OCI-LY7 (cell line): ENCODE results near the gene PCNX3. TPM values are rescaled to one million over a fixed set of nuclear protein-coding genes. Genes with fewer than 3 reads are reported as not detected.

Source experiments
- BruUV-seq: library from RNA; stranded (reverse); fragments of 400-500 nt; replicated peaks from 2 replicates; lab custom pipeline; 2021; lab: Mats Ljungman, UMichigan
- CTCF ChIA-PET: fragments of 300-600 bp; sonication (Branson Sonifier 250); formaldehyde crosslinking; loops from one replicate; lab custom pipeline; 2022; ENCODE audit warnings: antibody characterized with exemption; ENCODE audit not compliant: unreplicated experiment; lab: Charles Lee
- POLR2A ChIA-PET: fragments of 300-600 bp; sonication (Branson Sonifier 250); formaldehyde crosslinking; loops from one replicate; lab custom pipeline; 2022; ENCODE audit warnings: antibody characterized with exemption; lab: Charles Lee
- DNase-seq: peaks from one replicate; pipeline ENCODE4 v3.0.0-alpha.2; 2015; ENCODE audit warnings: low spot score
- H2AFZ ChIP-seq: fragments of 200-600 bp; sonication (generic), shearing (Covaris generic); 2 replicates; pipeline ENCODE4 v1.6.1; 2014; ENCODE audit warnings: mild to moderate bottlenecking, antibody characterized with exemption, low read length, moderate library complexity
- H3K27ac ChIP-seq: fragments of 200-600 bp; sonication (generic); 2 replicates; pipeline ENCODE4 v1.5.1; 2014; ENCODE audit warnings: mixed run types, low read depth, mild to moderate bottlenecking, moderate library complexity, low read length, inconsistent platforms; ENCODE audit not compliant: poor library complexity, severe bottlenecking
- H3K36me3 ChIP-seq: fragments of 200-600 bp; sonication (generic); 2 replicates; pipeline ENCODE4 v1.6.1; 2014; ENCODE audit warnings: mild to moderate bottlenecking, antibody characterized with exemption, low read length, moderate library complexity, mixed read lengths; ENCODE audit not compliant: insufficient read depth
- H3K4me1 ChIP-seq: fragments of 200-600 bp; sonication (generic); 2 replicates; pipeline ENCODE4 v1.5.1; 2014; ENCODE audit warnings: mild to moderate bottlenecking, low read length; ENCODE audit not compliant: insufficient read depth, poor library complexity, severe bottlenecking
- H3K4me2 ChIP-seq: fragments of 200-600 bp; sonication (generic); 2 replicates; pipeline ENCODE4 v1.6.1; 2014; ENCODE audit warnings: mild to moderate bottlenecking, low read length
- H3K4me3 ChIP-seq: fragments of 200-600 bp; sonication (generic); 2 replicates; pipeline ENCODE4 v1.5.1; 2014; ENCODE audit warnings: mild to moderate bottlenecking, low read depth, low read length; ENCODE audit not compliant: poor library complexity, severe bottlenecking
- H3K79me2 ChIP-seq: fragments of 200-600 bp; sonication (generic); 2 replicates; pipeline ENCODE4 v1.6.1; 2016; ENCODE audit warnings: low read depth, mild to moderate bottlenecking, low read length, moderate library complexity, mixed read lengths; ENCODE audit not compliant: insufficient read depth
- H3K9me2 ChIP-seq: fragments of 200-600 bp; sonication (generic); 2 replicates; pipeline ENCODE4 v1.6.1; 2016; ENCODE audit warnings: mild to moderate bottlenecking, low read length, mixed read lengths; ENCODE audit not compliant: insufficient read depth
- H3K9me3 ChIP-seq: fragments of 200-600 bp; sonication (generic); 2 replicates; pipeline ENCODE4 v1.6.1; 2014; ENCODE audit warnings: mild to moderate bottlenecking, mixed run types, low read length, mixed read lengths
- H4K20me1 ChIP-seq: fragments of 200-600 bp; sonication (generic); 2 replicates; pipeline ENCODE4 v1.6.1; 2014; ENCODE audit warnings: mild to moderate bottlenecking, antibody characterized with exemption, low read length, moderate library complexity, mixed read lengths; ENCODE audit not compliant: insufficient read depth
- EZH2phosphoT487 ChIP-seq: fragments of 200-600 bp; sonication (generic); IDR thresholded peaks from 2 replicates; pipeline ENCODE4 v1.6.1; 2018; ENCODE audit warnings: low read depth, borderline replicate concordance, mild to moderate bottlenecking, mixed run types, antibody characterized with exemption, low read length, moderate library complexity, mixed read lengths
- intact Hi-C: fragments of 100-400 bp; cut with micrococcal nuclease; formaldehyde crosslinking; loops from one replicate; pipeline ENCODE4 v1.10.0; 2022; ENCODE audit not compliant: unreplicated experiment
- total RNA-seq, 2 experiments: library from RNA; depleted of rRNA in 1 of 2; stranded (reverse); fragments of >200 nt in 1 of 2; shearing (Covaris generic) in 1 of 2; gene quantifications; 2 replicates each; pipeline ENCODE4 v1.2.3, GENCODE V29; 2014 to 2022
- TF ChIP-seq, protein P1 (sequence below): fragments of 200-600 bp; sonication (generic); conservative IDR thresholded peaks from 2 replicates; pipeline ENCODE4 v1.5.1; 2014; ENCODE audit warnings: mild to moderate bottlenecking, antibody characterized with exemption, low read length, moderate library complexity, mixed read lengths

The PCNX3 gene
- total RNA-seq, 2 experiments from 2014 or later = 36.2 to 66.7 TPM

- Histone ChIP-seq H3K79me2 (peaks cover 9% of the 10 kb centered on the region; the same call in 1 of the 2 replicates), H3K36me3 (peaks cover 29% of the 10 kb centered on the region), H3K9me2 (no peaks in the 10 kb centered on the region), H3K4me2 (peak overlapping the region; percentile 94), H3K4me1 (peaks cover 43% of the 10 kb centered on the region), H3K9me3 (no peaks in the 10 kb centered on the region), H2AFZ (no peak overlapping the region), H3K4me3 (peak overlapping the region; percentile 94), H3K27ac (peak overlapping the region; percentile 54), H4K20me1 (no peaks in the 10 kb centered on the region)
- BruUV-seq = no TSS peak
- ChIA-PET POLR2A (interaction anchor here (0.5 to 2.7 kb wide), 3 partner anchors 10 to 37 kb away, joined by 3 to 17 read pairs (median 4); partner anchors contain the start of gene PCNX3), CTCF (interaction anchor here (1.1 to 2.1 kb wide), 2 partner anchors 10 to 16 kb away, joined by 4 to 11 read pairs; no protein-coding TSS in a partner anchor)
- intact Hi-C loops = loop anchor here (10.0 kb wide), 1 partner anchor 723 kb away; no protein-coding TSS in a partner anchor
- TF ChIP-seq EZH2phosphoT487 = no peak
- TF ChIP-seq, protein P1, sequence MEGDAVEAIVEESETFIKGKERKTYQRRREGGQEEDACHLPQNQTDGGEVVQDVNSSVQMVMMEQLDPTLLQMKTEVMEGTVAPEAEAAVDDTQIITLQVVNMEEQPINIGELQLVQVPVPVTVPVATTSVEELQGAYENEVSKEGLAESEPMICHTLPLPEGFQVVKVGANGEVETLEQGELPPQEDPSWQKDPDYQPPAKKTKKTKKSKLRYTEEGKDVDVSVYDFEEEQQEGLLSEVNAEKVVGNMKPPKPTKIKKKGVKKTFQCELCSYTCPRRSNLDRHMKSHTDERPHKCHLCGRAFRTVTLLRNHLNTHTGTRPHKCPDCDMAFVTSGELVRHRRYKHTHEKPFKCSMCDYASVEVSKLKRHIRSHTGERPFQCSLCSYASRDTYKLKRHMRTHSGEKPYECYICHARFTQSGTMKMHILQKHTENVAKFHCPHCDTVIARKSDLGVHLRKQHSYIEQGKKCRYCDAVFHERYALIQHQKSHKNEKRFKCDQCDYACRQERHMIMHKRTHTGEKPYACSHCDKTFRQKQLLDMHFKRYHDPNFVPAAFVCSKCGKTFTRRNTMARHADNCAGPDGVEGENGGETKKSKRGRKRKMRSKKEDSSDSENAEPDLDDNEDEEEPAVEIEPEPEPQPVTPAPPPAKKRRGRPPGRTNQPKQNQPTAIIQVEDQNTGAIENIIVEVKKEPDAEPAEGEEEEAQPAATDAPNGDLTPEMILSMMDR = no peak
- DNase-seq = no peak
Measured at GRCh38 chr11:65577756-65578109, 37.8 kb upstream of the PCNX3 start.

DNA sequence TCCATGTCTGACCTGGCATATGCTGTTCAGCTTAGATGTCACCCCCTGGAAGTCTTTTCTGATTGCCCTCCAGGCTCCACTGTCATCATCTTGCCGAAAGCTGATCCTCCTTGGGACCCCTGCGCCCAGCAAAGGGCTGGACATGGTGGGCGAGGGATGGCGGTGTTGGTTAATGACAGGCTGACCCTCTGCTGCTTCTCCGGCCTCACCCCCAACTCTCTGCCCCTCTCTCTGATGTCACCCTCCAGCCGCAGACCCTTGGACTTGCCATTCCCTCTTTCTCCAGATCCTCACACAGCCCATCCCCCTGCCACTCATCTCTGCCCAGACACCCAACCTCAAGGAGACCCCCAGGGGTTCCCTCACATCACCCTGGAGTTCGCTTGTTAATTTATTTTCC is 37.4 kb upstream of the PCNX3 start:
- Histone ChIP-seq H3K36me3 (peaks cover 28% of the 10 kb centered on the region), H2AFZ (no peak overlapping the region), H3K79me2 (peaks cover 9% of the 10 kb centered on the region; the same call in 1 of the 2 replicates), H3K27ac (peak overlapping the region; percentile 54), H3K4me1 (peaks cover 41% of the 10 kb centered on the region), H3K9me3 (no peaks in the 10 kb centered on the region), H3K4me2 (peak overlapping the region; percentile 94; the same call in 1 of the 2 replicates), H3K9me2 (no peaks in the 10 kb centered on the region), H3K4me3 (no peak overlapping the region), H4K20me1 (no peaks in the 10 kb centered on the region)
- ChIA-PET CTCF (interaction anchor here (1.1 to 2.1 kb wide), 2 partner anchors 9 to 16 kb away, joined by 4 to 11 read pairs; no protein-coding TSS in a partner anchor), POLR2A (interaction anchor here (0.5 to 2.7 kb wide), 2 partner anchors 10 to 14 kb away, joined by 3 to 17 read pairs; no protein-coding TSS in a partner anchor)
- TF ChIP-seq, protein P1 = no peak
- TF ChIP-seq EZH2phosphoT487 = no peak
- no peak for DNase-seq
- intact Hi-C loops = loop anchor here (10.0 kb wide), 1 partner anchor 723 kb away; no protein-coding TSS in a partner anchor
- no TSS peak for BruUV-seq

- Histone ChIP-seq H3K36me3 (peaks cover 23% of the 10 kb centered on the region), H2AFZ (no peak overlapping the region), H3K4me1 (peaks cover 35% of the 10 kb centered on the region), H3K4me3 (no peak overlapping the region), H3K27ac (no peak overlapping the region), H4K20me1 (no peaks in the 10 kb centered on the region), H3K79me2 (peaks cover 9% of the 10 kb centered on the region; the same call in 1 of the 2 replicates), H3K9me2 (no peaks in the 10 kb centered on the region), H3K9me3 (no peaks in the 10 kb centered on the region), H3K4me2 (no peak overlapping the region; the same call in 1 of the 2 replicates)
- intact Hi-C loops = loop anchor here (10.0 kb wide), 1 partner anchor 724 kb away; no protein-coding TSS in a partner anchor
- CTCF ChIA-PET = no interaction called here
- BruUV-seq = no TSS peak
- POLR2A ChIA-PET = interaction anchor here (1.3 kb wide), 1 partner anchor 9 kb away, joined by 7 read pairs; no protein-coding TSS in a partner anchor
- TF ChIP-seq EZH2phosphoT487 = no peak
- TF ChIP-seq, protein P1 = no peak
- no peak for DNase-seq
Measured at GRCh38 chr11:65578667-65579066, 36.9 kb upstream of the PCNX3 start.
